ENCODE measurements around the gene ATP8B4.

The ATP8B4 gene

DNA sequence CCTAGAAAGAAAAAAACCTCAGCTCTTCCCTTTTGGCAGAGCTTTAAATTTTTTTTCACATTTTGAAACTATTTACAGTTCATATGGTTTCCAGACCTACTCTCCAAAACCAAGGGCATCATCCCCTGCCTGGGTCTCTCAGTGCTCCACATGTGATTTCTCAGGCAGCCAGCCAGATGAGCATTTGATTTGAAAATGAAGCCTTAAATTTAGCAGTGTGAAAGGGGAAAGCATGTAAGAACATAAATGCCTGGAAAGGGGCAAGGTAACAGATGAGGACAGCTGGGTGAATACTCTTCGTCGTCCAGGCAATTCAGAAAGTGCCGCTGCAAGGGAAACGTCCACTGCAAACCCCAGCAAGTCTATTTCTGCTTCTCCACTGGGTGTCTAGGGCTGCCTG lies 94.8 kb downstream of the ATP8B4 start:
- no peak for DNase-seq (ENCODE audit: low read depth in 2 of 3, low spot score in 1 of 3)

DNA sequence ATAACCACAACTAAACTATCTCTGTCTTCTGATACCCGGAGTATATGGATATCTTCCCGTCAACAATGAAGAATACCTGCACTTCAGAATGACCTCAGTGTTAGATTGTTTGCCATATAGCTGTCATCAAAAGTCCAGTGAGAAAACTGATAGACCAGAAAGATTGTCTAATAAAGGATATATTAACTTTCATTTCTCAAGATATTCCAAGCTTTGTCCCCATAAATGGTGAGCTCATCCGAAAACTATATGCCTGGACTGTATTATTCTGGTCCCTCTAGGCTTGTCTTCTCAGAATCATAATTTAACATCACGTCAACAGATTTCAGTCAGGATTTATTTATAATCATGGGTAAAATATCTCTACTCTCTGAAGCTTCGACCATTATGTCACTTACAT lies 100.5 kb downstream of the ATP8B4 start:
- no peak for DNase-seq (ENCODE audit: low read depth in 2 of 3, low spot score in 1 of 3)

DNA sequence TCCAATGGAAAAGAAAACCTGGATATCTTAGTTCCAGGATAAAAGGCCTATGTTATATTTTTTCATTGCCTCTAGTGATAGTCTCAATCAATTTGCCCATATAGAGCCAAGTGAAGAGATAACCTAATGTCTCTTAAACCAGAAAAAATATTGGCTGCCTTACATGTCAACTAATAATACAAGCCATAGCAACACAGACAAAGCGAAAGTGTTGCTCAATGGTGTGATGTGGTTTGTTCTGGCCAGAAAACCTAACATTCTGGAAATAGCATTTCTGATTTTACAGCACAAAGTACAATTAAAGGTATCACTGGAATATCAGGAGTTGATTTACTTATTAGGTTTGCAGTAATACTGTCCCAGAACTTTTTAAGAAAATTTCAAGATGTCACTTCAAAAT lies 101.5 kb downstream of the ATP8B4 start:
- DNase-seq (ENCODE audit: low read depth in 2 of 3, low spot score in 1 of 3): no peak

DNA sequence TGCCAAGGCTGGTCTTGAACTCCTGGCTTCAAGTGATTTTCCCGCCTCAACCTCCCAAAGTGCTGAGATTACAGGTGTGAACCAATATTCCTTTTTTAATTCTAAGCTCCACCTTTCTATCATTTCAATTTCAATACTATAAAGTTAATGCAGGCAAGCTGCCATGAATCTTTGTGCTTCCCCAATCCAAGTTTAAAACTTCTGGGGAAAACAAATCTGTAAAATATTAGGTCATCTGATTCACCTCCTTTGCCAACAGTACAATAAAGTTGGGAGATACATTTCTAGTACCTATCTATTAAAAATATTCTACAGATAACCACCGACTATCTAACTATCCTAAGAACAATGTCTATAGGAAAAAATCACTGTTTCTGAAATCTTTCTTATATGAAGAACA lies 102.1 kb downstream of the ATP8B4 start:
- DNase-seq (ENCODE audit: low read depth in 2 of 3, low spot score in 1 of 3): no peak

DNA sequence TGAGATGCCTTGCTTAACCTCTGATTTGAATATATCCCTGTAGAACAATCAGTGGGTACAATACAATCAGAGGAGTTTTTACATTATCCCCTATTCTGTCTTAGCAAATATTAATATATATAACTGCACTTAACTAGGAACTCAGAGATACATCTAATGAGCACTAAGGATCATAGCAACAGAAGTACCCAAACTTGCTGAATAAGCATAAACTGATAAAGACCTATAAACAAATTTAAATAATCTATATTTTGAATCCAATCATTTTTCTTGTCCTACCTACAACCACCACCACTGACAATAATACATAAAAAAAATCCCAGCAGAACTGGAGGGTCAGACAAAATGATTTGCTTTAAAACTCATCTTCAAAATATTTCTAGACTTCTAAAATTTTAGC lies 106.2 kb downstream of the ATP8B4 start:
- DNase-seq (ENCODE audit: low read depth in 2 of 3, low spot score in 1 of 3): no peak

DNA sequence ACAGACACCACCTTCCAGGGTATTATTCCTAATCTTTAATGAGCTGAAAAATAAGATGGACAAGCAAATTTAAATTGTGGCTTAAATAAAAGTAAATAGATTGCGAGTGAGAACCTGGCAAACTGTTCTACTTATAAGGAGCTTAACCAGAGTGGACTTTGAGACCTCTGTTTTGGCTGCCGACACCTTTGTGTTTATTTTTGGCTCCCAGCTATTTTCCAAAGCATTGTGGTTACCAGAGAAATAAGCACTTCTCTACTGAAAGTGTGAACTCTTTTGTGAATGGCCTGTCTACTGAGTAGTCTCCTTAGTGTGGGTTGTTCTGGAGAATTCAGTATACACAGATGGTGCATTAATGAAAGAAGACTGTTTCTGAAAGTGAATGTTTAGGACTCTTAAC lies 109.4 kb downstream of the ATP8B4 start:
- DNase-seq (ENCODE audit: low read depth in 2 of 3, low spot score in 1 of 3): no peak

DNA sequence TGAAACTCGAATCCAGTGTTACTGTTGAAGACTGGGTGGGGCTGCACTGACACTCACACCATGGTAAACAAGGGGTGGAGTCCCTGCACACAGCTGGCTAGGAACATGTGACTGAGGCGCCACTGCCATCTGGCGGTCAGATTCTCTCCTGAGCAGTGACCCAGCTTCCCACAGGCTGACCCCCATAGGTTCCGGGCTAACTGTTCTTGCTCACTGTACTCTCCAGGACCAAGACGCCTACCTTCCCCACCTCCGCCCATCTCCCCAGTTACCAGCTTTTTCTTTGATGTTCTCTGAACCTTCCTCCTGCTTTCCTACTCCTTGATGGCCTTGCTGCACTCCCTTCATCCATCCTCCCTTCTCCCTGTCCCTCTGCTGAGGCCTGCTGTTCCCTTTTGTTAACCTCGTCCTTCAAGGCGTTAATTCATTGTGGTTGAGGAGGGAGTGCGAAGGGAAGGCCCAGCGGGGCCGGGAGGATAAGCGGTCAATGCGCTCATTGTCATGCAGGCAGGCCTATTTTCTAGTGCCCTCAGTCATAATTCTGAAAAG lies 115.2 kb downstream of the ATP8B4 start:
- DNase-seq (ENCODE audit: low read depth in 2 of 3, low spot score in 1 of 3): peak; percentile 22 to 53 (median 38)

DNA sequence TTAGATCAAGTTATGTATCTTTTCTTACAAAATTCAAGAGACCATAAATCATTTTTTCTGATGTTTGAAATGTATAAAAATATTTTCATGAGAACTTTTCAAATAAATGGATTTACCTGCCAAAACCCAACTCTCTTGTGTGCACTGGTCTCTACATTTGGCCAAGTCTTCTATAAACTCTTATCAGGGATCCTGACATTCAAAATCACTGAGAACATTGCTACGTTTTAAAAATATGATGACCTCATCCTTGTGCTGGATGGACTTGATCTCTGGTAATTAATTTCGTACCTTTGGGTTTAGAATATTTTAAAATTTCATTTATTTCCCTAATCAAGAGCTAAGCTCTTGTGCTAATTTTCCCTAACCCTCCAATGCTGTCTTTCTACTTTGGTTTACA lies 127.4 kb downstream of the ATP8B4 start:
- DNase-seq (ENCODE audit: low read depth in 2 of 3, low spot score in 1 of 3): no peak

DNA sequence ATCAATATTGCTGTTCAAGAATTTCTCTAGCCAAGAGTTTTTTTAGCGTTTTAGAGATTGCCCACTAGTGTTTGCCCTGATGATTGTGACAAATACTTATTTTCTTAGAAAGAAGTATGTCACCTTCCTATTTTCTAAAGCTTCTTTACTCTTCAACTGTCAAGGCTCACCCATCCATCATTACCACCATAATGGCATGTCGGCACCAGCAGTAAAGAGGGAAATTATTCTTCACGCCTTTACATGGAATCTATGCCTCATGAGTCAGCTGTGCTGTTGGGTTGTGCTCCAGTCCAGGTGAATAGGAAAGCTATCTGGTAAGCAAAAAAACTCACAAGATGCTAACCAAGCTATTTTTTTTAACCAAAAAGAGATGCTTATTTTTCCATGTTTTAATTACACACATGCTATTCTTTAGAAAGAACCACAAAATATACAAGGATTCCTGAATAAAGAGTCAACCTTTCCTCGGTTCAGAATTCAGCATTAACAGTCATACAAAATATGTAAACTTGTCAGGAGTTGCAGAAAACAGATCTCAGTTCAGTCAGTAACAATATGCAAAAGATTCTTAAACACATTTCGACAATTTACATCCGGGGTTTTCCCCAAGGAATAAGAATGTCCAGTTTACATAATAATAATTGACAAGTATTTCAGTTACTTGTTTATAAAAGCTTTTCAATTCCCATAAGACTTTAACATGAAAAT lies 128.0 kb downstream of the ATP8B4 start:
- DNase-seq (ENCODE audit: low read depth in 2 of 3, low spot score in 1 of 3): no peak

DNA sequence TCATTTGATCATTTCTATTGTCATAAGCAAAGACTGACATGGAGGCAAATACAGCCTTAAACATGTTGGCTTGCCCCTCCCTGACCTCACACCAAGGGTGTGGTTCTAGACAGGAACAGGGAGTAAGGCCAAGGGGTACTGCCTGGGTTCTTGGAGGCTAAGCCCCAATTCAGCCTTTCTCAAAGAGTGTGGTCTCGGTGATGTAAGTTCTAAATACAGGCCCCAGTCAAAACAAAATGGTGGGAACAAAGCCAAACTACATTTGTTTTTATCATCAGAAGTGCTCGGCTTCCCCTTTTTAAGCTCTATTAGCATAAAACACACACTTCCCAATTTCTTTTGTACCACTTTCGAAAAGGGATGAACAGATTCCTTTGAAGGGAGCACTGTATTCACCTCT lies 129.5 kb downstream of the ATP8B4 start:
- no peak for DNase-seq (ENCODE audit: low read depth in 2 of 3, low spot score in 1 of 3)

DNA sequence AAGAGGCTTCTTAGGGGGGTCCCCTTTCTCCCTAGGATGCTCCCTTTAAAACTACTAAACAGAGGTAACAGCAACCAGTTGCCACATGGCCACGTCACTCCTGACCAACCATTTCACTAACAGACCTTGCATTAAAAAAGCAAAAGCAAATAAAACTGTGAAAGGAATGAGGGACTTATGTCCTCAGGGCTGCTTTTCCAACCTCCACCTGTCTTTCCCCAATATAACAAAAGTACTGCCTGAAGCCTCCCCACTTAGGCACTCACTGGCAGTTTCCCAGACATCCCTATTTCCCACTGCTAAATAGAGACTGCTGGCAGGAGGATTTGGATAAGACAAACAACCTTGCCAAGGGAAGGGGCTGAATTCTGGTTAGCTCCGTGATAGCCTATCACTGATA lies 130.3 kb downstream of the ATP8B4 start:
- no peak for DNase-seq (ENCODE audit: low read depth in 2 of 3, low spot score in 1 of 3)

DNA sequence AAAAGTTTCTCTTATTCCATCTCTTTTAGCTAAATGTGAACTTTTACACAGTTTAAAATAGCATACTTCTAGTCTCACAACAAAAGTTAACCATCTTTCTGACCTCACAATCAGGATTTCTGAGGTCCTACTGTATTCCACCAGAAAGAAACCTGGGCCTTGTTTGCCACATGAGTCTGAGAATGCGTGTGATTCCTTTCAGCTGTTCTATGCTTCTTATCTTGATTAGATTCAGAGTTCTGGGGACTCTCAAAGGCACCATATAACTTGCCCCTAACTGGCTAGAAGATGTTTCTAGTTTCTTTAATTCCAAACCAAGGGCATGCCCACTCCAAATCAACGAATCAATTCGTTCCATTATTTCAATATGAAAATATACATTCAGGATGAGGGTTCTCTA lies 131.1 kb downstream of the ATP8B4 start:
- no peak for DNase-seq (ENCODE audit: low read depth in 2 of 3, low spot score in 1 of 3)

DNA sequence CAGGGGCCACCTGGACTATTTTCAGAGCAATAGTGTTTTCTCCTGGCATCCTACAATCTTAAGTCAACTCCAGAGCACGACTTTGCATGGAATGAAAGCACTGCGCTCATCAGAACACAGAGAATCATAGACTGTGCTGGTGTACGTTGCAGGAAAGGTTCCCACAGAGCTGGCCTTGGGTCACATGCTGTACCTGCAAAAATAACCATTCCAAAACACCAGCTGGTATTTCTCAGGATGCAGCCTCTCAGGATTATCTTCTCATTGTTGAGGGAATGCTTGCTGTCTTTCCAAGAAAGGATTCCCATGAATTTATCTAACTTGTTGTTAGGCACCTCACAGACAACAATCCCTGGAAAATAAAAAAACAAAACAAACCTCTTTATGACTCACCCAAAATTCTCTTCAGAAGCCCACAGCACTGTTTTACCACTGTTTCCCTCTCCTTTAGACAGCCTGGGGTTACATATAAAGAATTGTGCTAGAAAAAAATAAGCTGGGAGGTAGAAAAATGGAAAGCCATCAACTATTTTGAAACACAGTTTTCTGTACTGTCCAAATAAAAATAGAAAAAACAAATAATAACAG lies 131.7 kb downstream of the ATP8B4 start:
- DNase-seq (ENCODE audit: low read depth in 2 of 3, low spot score in 1 of 3): no peak

DNA sequence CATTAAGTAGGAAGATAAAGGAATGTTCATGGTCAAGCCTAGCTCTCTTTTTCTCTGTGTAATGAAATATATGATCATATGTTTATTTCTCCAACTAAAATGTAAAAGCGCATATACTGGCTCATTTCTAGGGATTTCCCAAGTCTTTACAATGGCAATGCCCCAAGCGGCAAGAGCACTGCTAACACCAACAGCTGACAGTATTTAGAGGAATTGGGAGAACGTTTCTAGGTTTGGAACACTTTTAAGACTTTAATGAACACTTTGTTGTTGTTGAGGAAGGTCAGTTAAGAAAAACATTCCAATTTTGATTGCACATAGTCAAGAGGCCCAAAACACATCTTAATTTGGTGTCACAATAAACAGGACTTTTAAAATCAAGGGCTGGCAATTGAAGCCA lies 132.7 kb downstream of the ATP8B4 start:
- no peak for DNase-seq (ENCODE audit: low read depth in 2 of 3, low spot score in 1 of 3)

DNA sequence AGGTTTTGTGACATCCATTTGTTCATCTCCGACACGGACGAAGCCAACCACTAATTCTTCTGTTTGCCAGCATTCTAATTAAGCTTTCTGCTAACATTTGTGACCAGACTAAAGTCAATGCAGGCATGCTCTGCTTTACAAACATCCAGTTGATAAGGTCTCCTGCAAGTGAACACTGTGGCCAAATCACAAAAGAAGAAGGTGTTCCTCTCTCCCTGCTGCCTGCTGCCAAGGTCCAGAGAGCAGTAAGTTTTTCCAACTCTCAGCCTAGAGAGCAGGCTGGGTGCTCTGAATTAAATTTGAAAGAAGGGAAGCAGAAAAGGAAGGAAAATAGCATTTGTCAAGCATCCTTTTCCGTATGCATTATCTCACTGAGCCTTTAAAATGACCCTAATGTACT lies 133.6 kb downstream of the ATP8B4 start:
- DNase-seq (ENCODE audit: low read depth in 2 of 3, low spot score in 1 of 3): no peak

DNA sequence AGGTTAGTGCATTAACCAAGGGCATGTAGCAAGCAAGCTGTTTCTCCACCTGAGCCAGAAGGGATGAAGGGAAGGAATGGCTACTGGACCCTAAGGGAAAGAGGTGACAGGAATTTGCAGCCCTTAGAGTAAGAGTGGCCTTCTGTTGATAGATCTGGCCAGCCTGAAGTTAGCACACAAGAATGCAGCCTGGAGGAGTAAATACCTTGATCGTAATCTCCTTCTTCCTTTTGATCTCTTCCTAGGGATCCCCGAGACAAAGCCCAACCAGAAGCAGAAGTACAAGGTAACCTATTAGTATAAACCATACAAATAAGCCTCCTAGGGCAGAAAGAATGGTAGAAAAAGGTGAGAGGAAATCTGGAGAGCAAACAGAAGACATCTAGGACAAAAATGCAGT lies 134.6 kb downstream of the ATP8B4 start:
- DNase-seq (ENCODE audit: low read depth in 2 of 3, low spot score in 1 of 3): no peak

DNA sequence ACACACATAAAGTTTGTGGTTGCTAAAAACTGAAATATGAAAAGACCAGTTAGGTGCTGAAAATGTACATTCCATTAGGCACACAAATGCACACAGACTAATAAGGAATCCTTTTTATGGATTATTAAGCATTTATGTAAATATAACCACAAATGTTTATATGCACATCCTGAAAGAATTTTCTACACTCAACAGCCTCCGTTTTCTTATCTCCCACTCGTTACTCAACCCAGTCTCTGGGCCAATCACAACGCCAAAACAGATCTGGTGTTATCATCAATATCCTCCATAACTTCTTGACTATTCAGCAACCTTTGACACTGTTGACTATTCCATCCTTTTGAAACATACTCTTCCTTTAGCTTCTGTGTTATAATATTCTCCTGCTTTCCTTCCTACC lies 136.4 kb downstream of the ATP8B4 start:
- no peak for DNase-seq (ENCODE audit: low read depth in 2 of 3, low spot score in 1 of 3)

DNA sequence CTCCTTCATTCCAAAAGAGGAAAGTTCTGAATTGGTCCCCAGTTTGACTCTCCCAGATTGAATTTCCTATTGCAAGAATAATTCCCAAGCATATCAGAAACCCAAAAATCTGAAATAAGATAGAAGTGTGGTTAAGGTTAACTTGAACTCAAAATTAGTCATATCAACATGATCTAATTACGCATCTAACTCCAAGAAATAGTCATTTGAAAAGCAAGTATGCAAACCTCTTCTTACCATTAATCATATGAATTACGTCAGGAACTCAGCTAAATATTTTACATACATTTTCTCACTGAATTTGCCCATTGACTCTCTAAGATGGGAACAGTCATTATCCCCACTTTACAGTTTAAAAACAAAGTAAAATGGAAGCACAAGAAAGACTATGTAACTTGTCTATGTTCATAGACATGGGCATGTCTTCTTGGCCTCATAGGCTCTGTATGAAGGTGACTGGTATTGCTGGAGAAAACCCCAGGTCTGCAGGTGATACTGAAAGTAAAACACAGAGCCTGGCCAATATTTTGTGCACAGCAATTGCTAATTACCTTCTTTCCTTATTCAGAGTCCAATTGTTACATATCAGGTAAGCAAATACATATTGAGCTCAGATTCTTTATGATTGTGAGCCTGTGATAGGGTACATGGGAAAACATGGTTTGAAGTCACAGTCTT lies 139.2 kb downstream of the ATP8B4 start:
- no peak for DNase-seq (ENCODE audit: low read depth in 2 of 3, low spot score in 1 of 3)

DNA sequence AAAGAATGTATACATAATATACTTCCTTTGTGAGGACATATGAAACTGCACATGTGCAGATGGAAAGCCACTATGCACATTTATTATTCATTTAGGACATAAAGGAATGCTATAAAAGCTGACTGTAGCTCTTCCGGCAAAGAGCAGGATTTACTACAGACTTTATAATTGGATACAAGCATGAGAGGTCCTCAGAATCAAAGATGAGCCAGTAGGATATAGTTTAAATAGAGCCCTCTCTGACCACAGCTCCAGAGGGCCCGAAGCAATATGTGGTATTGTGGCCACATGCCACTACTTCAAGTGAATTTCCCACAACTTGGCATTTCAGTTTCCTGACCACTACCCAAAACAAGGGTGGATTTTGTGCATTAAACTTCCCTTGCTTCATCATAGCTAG lies 140.9 kb downstream of the ATP8B4 start:
- no peak for DNase-seq (ENCODE audit: low read depth in 2 of 3, low spot score in 1 of 3)

DNA sequence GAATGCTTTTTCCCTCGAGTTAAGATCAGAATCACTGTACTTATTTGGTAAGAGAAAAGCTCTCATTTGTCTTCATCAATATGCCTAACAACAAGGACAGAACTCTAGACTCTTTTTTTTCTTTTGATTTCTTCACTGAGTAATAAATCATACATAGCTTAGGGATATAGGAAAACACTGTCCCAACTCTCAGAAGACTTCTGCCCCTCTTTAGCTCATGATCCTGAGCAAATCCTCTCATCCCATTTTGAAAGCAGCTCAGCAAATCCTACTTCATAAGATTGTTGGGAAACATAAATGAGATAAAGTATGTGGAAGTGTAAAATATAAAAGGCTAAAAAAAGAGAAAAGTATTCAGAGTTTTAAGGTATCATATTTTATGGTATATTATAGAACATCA lies 141.7 kb downstream of the ATP8B4 start:
- no peak for DNase-seq (ENCODE audit: low read depth in 2 of 3, low spot score in 1 of 3)

DNA sequence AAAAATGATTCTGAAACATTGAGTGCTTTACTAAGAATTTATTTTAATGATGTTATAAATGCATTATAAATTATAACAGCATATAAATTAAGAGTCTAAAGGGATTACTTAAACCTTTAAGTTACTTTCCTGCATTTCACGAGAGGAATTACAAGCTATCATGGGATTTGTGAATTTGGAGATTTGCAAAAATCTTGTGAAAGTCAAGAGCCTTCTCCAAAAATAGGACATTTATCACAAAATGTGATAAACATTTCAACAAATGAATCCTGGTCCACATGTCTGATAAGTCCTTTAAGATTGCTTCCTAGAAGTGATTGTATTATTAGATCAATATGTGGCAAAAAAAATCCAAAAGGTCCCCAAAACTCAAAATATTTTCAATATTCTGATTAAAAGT lies 154.5 kb downstream of the ATP8B4 start:
- DNase-seq (ENCODE audit: low read depth in 2 of 3, low spot score in 1 of 3): no peak

DNA sequence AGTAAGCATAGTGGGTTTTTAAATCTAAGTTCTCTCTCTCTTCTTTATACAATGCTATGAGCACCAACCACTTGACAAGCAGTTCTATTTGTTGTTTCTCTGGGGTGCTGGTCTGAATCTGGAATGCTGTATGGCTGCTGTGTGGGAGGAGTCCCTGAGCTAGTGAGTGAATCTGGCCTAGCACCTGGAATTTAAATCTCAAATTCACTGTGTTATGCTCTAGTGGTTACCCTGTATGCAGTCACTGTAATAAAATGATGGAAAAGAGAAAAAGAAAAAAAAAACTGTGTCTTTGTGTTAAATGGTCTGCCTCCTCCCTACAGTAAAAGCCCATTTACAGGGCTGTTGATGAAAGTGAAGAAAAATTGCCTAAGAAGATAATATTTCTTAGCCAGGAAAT lies 155.0 kb downstream of the ATP8B4 start:
- DNase-seq (ENCODE audit: low read depth in 2 of 3, low spot score in 1 of 3): no peak

Measured in stimulated activated CD4-positive, alpha-beta T cell treated with anti-CD3 and anti-CD28 coated beads, Interleukin-12 subunit alpha, Interleukin-12 subunit beta, amount 100 ng/mL, for 48 hours (primary cell).